Right lobe of liver (tissue), 6 donors: Measurements from ENCODE around the gene CACNA2D2. TPM values are rescaled to one million over a fixed set of nuclear protein-coding genes. Genes with fewer than 3 reads are reported as not detected.

ENCODE experiments used
- ATAC-seq, 4 donors: fragments of 200-7000 bp; cut with Tn5 transposase; one replicate each; pipeline ENCODE4 v1.9.1; 2020; ENCODE audit warnings: mild to moderate bottlenecking in 4 of 4, moderate library complexity in 4 of 4
- DNase-seq, 3 donors: peaks; one replicate each; pipeline ENCODE4 v3.0.0-alpha.2; 2020
- H3K27ac ChIP-seq, 3 donors: fragments of 200-600 bp; one replicate each; pipeline ENCODE4 v1.8.0; 2022
- H3K27me3 ChIP-seq, 2 donors: fragments of 200-600 bp; one replicate each; pipeline ENCODE4 v1.8.0; 2022
- H3K36me3 ChIP-seq, 4 donors: fragments of 200-600 bp; sonication (generic) in 1 of 4; one replicate each; pipeline versions ENCODE4 v1.5.1 to v1.8.0; 2017 to 2022; ENCODE audit warnings: control low read depth in 1 of 4
- H3K4me1 ChIP-seq, 4 donors: fragments of 200-600 bp; sonication (generic) in 1 of 4; one replicate each; pipeline versions ENCODE4 v1.5.1 to v1.8.0; 2017 to 2022; ENCODE audit warnings: control low read depth in 1 of 4
- H3K4me3 ChIP-seq, 3 donors: fragments of 200-600 bp; one replicate each; pipeline ENCODE4 v1.8.0; 2022
- H3K9me3 ChIP-seq, 4 donors: fragments of 200-600 bp; sonication (generic) in 1 of 4; one replicate each; pipeline versions ENCODE4 v1.5.1 to v1.8.0; 2017 to 2022; ENCODE audit warnings: control low read depth in 1 of 4
- POLR2A ChIP-seq: fragments of 450-650 bp; IDR thresholded peaks from one replicate; pipeline ENCODE4 v1.6.1; 2017; ENCODE audit warnings: antibody characterized with exemption, mild to moderate bottlenecking
- WGBS: methylation state at CpG from one replicate; pipeline ENCODE4 v1.1.6; 2018; ENCODE audit warnings: low coverage, low lambda C conversion rate; ENCODE audit not compliant: insufficient coverage; ENCODE audit errors: missing lambda C conversion rate; 5-methylcytosine and 5-hydroxymethylcytosine counted together
- intact Hi-C, 2 donors: fragments of 100-400 bp; cut with DNase I; formaldehyde crosslinking; loops; one replicate each; pipeline versions ENCODE4 v1.11.2 to v1.14.1; 2022
- total RNA-seq, 6 experiments: library from RNA; depleted of rRNA in 2 of 6; stranded (reverse); fragments of >200 nt in 2 of 6; fragmentation: NEBNext Ultra II Directional in 3 of 6; extraction: Animal tissue kit (Norgen Biotek cat#: 25700) in 3 of 6; gene quantifications; one replicate each; pipeline versions ENCODE4 v1.1.0 to v1.2.4, GENCODE V29; 2016 to 2023
- TF ChIP-seq, protein P1 (sequence below), 4 donors: fragments of 200-600 bp in 3 of 4; fragments of 450-650 bp in 1 of 4; IDR thresholded peaks; one replicate each; pipeline versions ENCODE4 v1.5.1 to v1.8.0; 2016 to 2022; ENCODE audit warnings: antibody characterized with exemption in 4 of 4, mild to moderate bottlenecking in 2 of 4
- donor health status: DM: no; HTN: yes; CAD: no.
- donor health status: DM: no; HTN: no; CAD: no.
- donor health status: DM: no; HTN: no; CAD: no.
- donor health status: DM: no; HTN: yes; CAD: no.
- donor health status: DM: no; HTN: yes; CAD: no.

CACNA2D2 gene
- total RNA-seq, 6 experiments from 2014 or later = 0.06 to 0.39 (median 0.26) TPM; not detected in 1

DNA sequence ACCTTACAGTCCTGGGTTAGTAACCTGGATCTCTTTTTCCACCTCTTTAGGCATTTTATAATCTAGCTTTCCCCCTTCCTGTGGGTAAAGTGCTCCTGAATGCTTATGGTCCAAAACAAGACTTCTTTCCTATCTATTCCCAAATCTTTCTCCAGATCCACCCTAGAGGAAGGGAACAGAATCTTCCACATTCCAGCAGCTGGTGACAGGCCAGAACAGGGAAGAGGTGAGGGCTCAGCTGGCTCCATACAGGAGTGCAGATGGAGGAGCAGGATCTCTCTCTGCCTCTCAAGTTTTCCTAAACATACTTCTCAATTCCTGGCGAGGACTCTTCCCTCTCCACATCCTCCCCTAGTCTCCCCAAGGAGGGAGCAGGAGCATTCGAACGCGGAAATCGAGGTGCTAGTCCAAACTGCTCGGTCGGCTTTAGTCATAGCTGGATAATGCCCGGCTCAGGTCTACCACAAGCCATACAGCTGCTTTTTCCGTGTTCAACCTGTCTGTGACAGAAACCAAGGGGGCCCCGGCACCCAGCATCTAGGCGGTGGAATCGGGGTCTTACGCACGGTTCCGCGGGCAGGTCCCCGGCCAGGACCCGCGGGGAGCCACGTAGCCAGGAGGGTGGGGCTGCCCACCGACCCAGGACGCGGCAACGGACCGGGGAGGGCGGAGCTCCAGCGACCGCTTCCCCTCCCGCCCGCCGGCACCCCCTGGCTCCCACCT lies 166.8 kb downstream of the CACNA2D2 start:
- Histone ChIP-seq H3K4me1 (peaks cover 0 to 22% (median 8%) of the 10 kb centered on the region in 4 donors), H3K36me3 (peaks cover 0 to 4% (median 2%) of the 10 kb centered on the region in 4 donors), H3K9me3 (no peaks in the 10 kb centered on the region), H3K27me3 (no peaks in the 10 kb centered on the region), H3K27ac (peak overlapping the region; percentile 86 to 95 (median 93)), H3K4me3 (peak overlapping the region; percentile 83 to 97 (median 95))
- 0% methylated on average over 8 of the region's 31 CpGs for WGBS
- TF ChIP-seq POLR2A = no peak
- TF ChIP-seq, protein P1, sequence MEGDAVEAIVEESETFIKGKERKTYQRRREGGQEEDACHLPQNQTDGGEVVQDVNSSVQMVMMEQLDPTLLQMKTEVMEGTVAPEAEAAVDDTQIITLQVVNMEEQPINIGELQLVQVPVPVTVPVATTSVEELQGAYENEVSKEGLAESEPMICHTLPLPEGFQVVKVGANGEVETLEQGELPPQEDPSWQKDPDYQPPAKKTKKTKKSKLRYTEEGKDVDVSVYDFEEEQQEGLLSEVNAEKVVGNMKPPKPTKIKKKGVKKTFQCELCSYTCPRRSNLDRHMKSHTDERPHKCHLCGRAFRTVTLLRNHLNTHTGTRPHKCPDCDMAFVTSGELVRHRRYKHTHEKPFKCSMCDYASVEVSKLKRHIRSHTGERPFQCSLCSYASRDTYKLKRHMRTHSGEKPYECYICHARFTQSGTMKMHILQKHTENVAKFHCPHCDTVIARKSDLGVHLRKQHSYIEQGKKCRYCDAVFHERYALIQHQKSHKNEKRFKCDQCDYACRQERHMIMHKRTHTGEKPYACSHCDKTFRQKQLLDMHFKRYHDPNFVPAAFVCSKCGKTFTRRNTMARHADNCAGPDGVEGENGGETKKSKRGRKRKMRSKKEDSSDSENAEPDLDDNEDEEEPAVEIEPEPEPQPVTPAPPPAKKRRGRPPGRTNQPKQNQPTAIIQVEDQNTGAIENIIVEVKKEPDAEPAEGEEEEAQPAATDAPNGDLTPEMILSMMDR (IDR thresholded peaks at IDR 0.05) = no peak
- DNase-seq = no peak
- intact Hi-C loops = no loop called here
- peak in 1 of 4 donors; percentile 12 for ATAC-seq

GRCh38 chr3:50334339-50335075 lies 168.9 kb downstream of the CACNA2D2 start:
- no peaks in the 10 kb centered on the region for H3K9me3 ChIP-seq
- H3K4me3 ChIP-seq = no peak overlapping the region
- H3K27ac ChIP-seq = peak overlapping the region; percentile 35 to 50 (median 47)
- no peak for ATAC-seq
- DNase-seq = no peak
- H3K4me1 ChIP-seq = peaks cover 0 to 22% (median 8%) of the 10 kb centered on the region in 4 donors
- H3K27me3 ChIP-seq = no peaks in the 10 kb centered on the region
- intact Hi-C loops = no loop called here
- TF ChIP-seq, protein P1 (IDR thresholded peaks at IDR 0.05) = no peak
- TF ChIP-seq POLR2A = no peak
- peaks cover 7 to 24% (median 15%) of the 10 kb centered on the region in 4 donors for H3K36me3 ChIP-seq
- 70% methylated on average over 5 of the region's 5 CpGs for WGBS

- 56% methylated on average over 5 of the region's 12 CpGs for WGBS
- intact Hi-C loops = no loop called here
- H3K27me3 ChIP-seq = no peaks in the 10 kb centered on the region
- H3K27ac ChIP-seq = peak overlapping the region; percentile 35 to 50 (median 47)
- H3K4me3 ChIP-seq = no peak overlapping the region
- TF ChIP-seq, protein P1 (IDR thresholded peaks at IDR 0.05) = no peak
- TF ChIP-seq POLR2A = no peak
- peaks cover 0 to 22% (median 8%) of the 10 kb centered on the region in 4 donors for H3K4me1 ChIP-seq
- peaks cover 7 to 26% (median 15%) of the 10 kb centered on the region in 4 donors for H3K36me3 ChIP-seq
- ATAC-seq (peak in 2 of 4 donors; percentile 0 to 4), DNase-seq (no peak)
- H3K9me3 ChIP-seq = no peaks in the 10 kb centered on the region
Measured at GRCh38 chr3:50333744-50334328, 169.6 kb downstream of the CACNA2D2 start.

DNA sequence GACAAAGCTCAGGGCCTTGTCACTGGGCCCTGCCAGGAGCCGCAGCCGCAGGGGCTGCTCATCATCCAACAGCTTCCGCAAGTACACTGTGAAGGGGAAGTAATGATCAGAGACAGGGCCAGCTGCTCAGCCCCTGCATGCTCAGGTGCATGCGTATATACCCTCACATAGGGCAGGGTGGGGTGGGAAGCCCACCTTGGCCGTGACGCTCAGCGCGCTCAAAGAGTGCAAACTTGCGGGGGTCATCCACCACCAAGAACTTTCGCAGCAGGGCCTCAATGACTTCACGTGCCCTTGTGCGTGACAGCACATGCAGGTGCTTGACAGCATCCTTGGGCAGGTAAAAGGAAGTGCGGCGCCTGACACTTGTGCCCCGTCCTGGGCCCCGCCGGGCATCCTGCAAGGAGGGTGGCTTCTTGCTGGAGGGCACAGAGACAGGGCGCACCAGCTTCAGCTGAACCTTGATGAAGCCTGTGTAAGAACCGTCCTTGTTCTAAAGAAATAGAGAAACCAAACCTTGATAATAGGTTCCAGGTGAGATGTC lies 172.0 kb downstream of the CACNA2D2 start:
- 100% methylated on average over 3 of the region's 19 CpGs for WGBS
- no peak overlapping the region for H3K4me3 ChIP-seq
- TF ChIP-seq POLR2A = no peak
- TF ChIP-seq, protein P1 (IDR thresholded peaks at IDR 0.05) = no peak
- H3K27ac ChIP-seq = no peak overlapping the region
- no peaks in the 10 kb centered on the region for H3K27me3 ChIP-seq
- ATAC-seq = no peak
- peaks cover 7 to 26% (median 15%) of the 10 kb centered on the region in 4 donors for H3K36me3 ChIP-seq
- peaks cover 0 to 28% (median 11%) of the 10 kb centered on the region in 4 donors for H3K4me1 ChIP-seq
- intact Hi-C loops = no loop called here
- no peaks in the 10 kb centered on the region for H3K9me3 ChIP-seq
- DNase-seq = no peak
